HL-60 (cell line): ENCODE results near the gene TPMT.

Experiments
- CTCF ChIP-seq: IDR thresholded peaks from one replicate; pipeline ENCODE4 v1.5.1; 2011; ENCODE audit warnings: low read length, control low read depth, inconsistent platforms; ENCODE audit not compliant: insufficient read depth
- GABPA ChIP-seq: IDR thresholded peaks from 2 replicates; pipeline ENCODE4 v1.6.1; 2012; ENCODE audit warnings: low read depth
- POLR2AphosphoS5 ChIP-seq: IDR thresholded peaks from 2 replicates; pipeline ENCODE4 v1.6.1; 2012; ENCODE audit warnings: low read depth
- REST ChIP-seq: IDR thresholded peaks from 2 replicates; pipeline ENCODE4 v1.6.1; 2012; ENCODE audit warnings: low read depth; ENCODE audit not compliant: insufficient replicate concordance
- SPI1 ChIP-seq: IDR thresholded peaks from 2 replicates; pipeline ENCODE4 v1.6.1; 2012; ENCODE audit warnings: low read depth, mild to moderate bottlenecking, borderline replicate concordance

GRCh38 chr6:18138906-18139305, 16.0 kb downstream of the TPMT start:
- TF ChIP-seq POLR2AphosphoS5 (no peak), CTCF (no peak), REST (no peak), GABPA (no peak), SPI1 (no peak)
